ENCODE data around the gene PLA2G4D.

The PLA2G4D gene
- 0 reads per million in 4 experiments for total RNA-seq

- DNase-seq = no peak
These were observed at the start of gene PLA2G4D for GRCh38 chr15:42094512-42094963. Gene PLA2G4D, minus strand, starts transcription at chr15:42094562. Its CDS starts 103 bp downstream, at chr15:42094459.

DNA sequence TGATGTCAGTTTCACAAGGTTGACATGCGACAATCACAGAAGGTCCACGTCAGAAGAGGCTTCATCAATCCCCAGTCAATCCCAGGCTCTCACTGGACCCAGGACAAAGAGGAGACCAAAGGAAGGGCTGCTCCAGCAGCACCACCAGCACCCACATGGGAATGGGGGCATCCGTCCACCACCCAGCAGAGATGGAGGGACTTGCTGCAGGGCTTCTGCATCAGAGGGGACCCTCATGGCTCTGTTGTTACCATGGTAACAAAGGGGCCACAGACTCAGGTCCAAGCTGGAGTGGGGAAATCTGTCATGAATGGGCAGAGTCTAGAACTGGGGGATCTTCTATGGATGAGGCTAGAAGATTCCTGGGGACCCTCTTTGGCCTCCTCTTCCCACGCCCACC is 49.0 kb upstream of the PLA2G4D start:
- no peak for DNase-seq

DNA sequence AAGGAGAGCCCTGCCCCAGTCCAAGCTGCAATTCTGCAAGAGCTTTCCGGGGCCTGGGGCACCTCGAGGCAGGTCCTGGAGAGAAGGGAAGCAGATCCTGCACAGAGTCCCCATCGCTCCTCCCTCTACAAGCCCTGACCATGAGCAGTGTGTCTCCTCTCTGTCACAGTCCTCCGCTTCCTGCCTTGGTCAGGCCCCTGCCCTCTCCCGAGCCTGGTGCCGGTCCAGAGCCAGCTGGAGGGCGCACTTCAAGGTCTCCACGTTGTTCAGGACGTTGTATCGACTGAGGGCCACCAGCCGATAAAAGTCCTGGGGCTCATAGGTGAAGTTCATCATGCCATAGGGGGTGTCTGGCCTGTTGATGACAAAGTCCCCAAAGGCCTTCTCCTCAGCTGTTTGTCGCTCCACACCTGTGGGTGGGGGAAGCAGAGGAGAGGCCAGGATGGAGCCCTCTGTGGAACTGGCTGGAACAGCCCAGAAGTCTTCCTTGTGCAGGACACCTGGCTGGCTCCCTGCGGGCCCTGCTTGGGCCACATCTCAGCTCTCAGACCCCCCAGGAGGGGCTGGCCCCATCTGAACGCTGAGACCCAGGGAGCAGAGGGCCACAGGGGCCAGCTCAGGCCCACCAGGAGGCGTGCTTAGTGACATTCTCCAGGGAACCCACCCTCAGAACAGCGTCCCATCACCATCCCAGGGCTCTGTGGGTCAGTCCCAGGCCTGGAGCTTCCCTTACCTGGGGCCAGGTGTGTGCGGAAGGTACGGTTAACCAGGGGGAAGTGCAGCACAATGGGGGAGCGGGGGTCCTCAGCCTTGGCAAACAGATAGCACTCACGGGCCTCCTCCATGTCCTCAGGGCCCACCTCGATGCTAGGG is 47.7 kb upstream of the PLA2G4D start:
- no peak for DNase-seq

DNA sequence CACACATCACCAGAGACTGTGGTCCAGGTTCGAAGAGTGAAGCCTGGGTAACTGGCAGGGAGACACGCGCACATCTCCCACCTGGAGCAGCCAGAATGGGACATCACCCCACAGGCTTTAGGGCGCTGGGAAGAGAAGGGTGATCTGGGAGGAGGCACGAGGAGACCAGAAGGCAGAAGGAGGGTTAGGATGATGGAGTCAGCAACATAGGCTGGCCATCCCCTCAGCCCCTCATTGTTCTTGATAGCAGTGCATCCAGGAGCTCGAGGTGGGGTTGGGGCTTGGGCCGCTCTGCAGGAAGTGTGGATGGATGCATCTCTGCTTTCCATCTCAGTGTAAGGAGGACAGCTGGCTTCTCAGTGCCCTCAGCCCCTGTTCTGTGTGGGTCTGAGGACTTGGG is 46.9 kb upstream of the PLA2G4D start:
- DNase-seq = no peak

DNA sequence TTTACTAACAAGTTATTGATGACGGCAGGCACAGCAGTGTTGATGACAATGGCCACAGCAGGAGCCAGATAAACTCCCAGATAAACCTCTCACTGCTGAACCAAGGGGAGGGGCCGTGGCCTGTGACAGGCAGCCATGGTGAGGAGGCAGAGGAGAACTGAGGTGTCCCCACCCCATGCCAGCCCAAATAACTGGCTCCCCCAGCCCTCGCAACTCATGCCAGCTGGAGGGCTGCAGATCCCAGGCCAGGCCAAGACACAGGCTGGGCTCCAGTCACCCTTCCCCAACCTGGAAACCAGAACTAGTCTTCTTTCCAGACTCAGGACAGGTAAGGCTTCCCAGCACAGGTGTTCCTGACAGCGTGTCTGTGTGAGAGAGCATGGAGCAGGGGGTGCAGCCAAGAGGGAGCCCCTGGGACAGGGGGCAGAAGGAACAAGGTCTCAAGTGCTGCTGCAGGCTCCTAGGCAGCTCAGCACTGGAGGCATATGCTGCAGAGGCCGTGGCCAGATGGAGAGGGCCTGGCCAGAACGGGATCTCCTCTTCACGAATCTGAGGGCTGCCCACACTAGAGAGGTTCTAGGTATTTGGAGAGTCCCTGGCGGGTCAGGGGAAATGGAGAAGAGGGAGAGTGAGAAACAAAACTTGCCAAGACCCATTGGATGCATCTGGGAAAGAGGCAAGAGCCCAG is 46.2 kb upstream of the PLA2G4D start:
- no peak for DNase-seq

- no peak for DNase-seq
These were observed 45.2 kb upstream of the PLA2G4D start for GRCh38 chr15:42139596-42139995.

GRCh38 chr15:42138968-42139386 is 44.6 kb upstream of the PLA2G4D start:
- DNase-seq = no peak

DNA sequence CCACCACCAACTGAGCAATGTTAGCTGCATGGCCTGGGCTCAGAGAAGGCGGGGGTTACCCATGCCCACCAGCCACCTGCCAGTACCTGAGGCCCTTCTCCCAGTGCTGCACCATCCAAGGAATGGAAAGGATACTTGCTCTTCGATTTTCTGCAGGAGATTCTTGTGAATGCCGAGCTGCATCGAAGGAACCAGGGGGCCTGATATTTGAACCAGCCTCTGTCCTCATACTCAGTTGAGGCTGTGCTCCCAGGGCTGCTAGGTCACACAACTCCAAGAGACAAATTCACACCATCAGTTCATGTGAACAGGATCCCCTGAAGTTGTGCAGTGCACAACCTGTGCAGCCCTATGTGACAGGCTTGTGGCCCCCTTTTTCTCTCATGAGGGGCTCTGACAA is 44.0 kb upstream of the PLA2G4D start:
- DNase-seq = no peak

- DNase-seq = no peak
These were observed 43.3 kb upstream of the PLA2G4D start for GRCh38 chr15:42137461-42138261.

- DNase-seq = no peak
These were observed 42.2 kb upstream of the PLA2G4D start for GRCh38 chr15:42136513-42136912.

- no peak for DNase-seq
These were observed 41.0 kb upstream of the PLA2G4D start for GRCh38 chr15:42135351-42135750.

GRCh38 chr15:42134617-42135245 is 40.4 kb upstream of the PLA2G4D start:
- no peak for DNase-seq

DNA sequence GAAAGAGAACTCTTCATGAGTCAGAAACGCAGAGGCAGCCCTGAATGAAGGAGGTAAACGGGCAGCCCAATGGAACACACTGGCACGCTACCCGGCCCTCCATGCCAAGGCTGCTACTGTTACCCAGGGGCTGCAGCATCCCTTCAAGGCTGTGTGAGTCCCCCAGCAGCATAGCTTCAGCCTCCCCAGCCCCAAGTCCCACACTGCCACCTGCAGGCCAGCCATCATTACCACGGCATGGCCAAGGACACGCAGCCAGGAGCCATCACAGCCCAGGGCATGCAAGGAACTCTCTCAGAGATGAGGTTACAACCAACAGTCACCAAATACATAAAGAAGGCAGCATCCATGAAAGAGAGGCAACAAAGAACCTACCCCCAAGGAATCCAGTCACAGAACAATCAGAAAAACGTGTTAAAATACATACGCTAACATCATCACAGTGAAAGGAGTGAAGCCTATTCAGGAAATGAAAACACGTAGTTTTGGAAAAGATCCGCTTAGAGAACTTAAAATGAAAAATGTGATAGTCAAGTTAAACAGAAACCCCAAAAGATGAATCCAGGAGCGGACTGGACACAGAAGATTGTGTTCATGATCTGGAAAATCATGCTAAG is 39.6 kb upstream of the PLA2G4D start:
- no peak for DNase-seq

DNA sequence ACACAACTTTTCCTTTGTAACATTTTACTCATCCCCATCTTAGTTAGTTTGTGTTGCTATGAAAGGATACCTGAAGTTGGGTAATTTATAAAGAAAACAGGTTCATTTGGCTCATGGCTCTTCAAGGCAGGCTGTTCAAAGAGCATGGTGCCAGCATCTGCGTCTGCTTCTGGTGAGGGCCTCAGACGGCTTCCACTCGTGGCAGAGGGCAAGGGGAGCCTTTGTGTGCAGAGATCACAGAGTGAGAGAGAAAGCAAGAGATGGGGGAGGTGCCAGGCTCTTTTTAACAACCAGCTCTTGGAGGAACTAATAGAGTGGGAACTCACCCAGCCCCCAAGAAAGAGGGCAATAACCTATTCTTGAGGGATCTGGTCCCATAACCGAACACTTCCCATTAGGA is 39.0 kb upstream of the PLA2G4D start:
- DNase-seq = no peak

GRCh38 chr15:42131826-42132806 is 37.8 kb upstream of the PLA2G4D start:
- no peak for DNase-seq

DNA sequence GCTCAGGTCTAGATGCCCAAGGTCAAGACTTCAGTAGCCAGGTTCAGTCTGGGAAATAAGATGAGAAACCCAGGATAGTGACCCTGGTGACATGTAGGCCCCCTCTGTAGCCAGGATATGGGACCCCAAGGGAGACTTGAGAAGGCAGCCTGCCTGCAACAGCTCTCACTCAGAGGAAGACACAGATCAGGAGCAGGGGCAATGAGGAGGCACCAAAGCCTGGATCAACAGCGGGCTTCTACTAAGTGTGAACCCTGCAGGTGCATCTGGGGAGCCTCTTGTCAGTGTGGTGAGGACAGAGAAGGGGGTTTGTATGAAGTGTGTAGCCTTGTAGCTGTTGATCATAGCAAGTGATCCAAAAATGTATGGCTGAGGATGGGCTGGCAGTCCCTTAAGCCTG is 36.6 kb upstream of the PLA2G4D start:
- DNase-seq = no peak

DNA sequence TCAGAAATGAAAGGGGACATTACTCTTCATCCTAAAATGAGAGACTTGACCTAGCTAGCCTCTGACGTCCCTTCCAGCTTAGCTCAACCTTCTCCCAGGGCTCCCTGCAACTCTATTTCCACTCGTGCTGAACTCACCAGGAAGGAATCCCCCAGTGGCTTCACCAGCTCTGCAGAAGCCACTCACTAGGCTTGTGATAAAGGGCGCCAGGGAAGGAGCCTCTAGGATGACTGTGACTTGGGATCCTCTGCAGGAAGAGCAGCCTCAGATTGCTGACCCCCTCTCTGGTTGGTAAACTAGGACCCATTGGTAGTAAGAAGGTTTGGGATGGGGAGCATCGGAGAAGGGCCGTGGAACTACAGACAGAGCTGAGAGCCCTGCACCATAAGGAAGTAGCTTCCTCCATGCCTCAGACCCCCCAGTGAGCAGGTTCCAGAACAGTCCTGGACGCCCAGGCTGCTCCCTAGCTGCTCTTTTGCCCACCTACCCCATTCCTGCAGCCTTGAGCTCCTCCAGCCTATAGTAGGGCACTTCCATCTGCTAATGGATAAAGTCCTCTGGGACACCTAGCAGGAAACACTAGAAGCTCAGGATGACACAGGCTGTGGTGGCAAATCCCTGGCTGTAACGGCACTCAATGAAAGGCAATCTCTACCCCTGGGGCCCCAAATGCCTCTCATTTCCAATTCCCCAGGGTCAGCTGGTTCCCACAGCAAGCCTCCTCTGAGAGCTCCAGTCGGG is 36.1 kb upstream of the PLA2G4D start:
- no peak for DNase-seq

- no peak for DNase-seq
These were observed 35.0 kb upstream of the PLA2G4D start for GRCh38 chr15:42129364-42129763.

- no peak for DNase-seq
These were observed 34.1 kb upstream of the PLA2G4D start for GRCh38 chr15:42128476-42128875.

GRCh38 chr15:42123546-42123945 is 29.2 kb upstream of the PLA2G4D start:
- DNase-seq = no peak
